Measurements from ENCODE around the gene UCP3. TPM values are rescaled to one million over a fixed set of nuclear protein-coding genes. Genes with fewer than 3 reads are reported as not detected.

UCP3 gene
- total RNA-seq, 3 donors from 2014 or later (not counting 1 experiment from before 2014, with no cell fraction given), result 7.8 to 8.6 (median 8.5) TPM

- no peaks in the 10 kb centered on the region for H3K27me3 ChIP-seq (ENCODE audit: control insufficient read depth, insufficient read depth, low read length)
- DNase-seq (peak in 1 of 2 donors; percentile 5), ATAC-seq (no peak)
- Mint-ChIP-seq H3K27me3 (ENCODE audit: low read depth in 2 of 2) (no peaks in the 10 kb centered on the region), H3K4me1 (peaks cover 76 to 96% of the 10 kb centered on the region in 2 donors), H3K27ac (peak overlapping the region; percentile 97 to 99), H3K9me3 (no peaks in the 10 kb centered on the region), H3K36me3 (peaks cover 23% of the 10 kb centered on the region), H3K4me3 (peak overlapping the region; percentile 81)
- H3K4me3 ChIP-seq (ENCODE audit: low read length), result no peak overlapping the region
- peaks cover 99% of the 10 kb centered on the region for H3K4me1 ChIP-seq (ENCODE audit: control insufficient read depth, insufficient read depth, low read length)
- H3K9me3 ChIP-seq (ENCODE audit: control insufficient read depth, insufficient read depth, low read length), result no peaks in the 10 kb centered on the region
- peaks cover 60% of the 10 kb centered on the region for H3K36me3 ChIP-seq (ENCODE audit: control insufficient read depth, insufficient read depth, low read length)
- intact Hi-C loops (cut with micrococcal nuclease), result no loop called here
- no peak for TF ChIP-seq CTCF (IDR thresholded peaks at IDR 0.05)
- WGBS (ENCODE audit: insufficient coverage), result 81% methylated on average over 6 of the region's 6 CpGs
- peak overlapping the region; percentile 12 for H3K27ac ChIP-seq (ENCODE audit: low read length)
Measured at GRCh38 chr11:73975479-73975757, 33.5 kb downstream of the UCP3 start.

- Histone ChIP-seq H3K27me3 (ENCODE audit: control insufficient read depth, insufficient read depth, low read length) (no peaks in the 10 kb centered on the region), H3K9me3 (ENCODE audit: control insufficient read depth, insufficient read depth, low read length) (no peaks in the 10 kb centered on the region), H3K4me1 (ENCODE audit: control insufficient read depth, insufficient read depth, low read length) (peaks cover 99% of the 10 kb centered on the region), H3K36me3 (ENCODE audit: control insufficient read depth, insufficient read depth, low read length) (peaks cover 60% of the 10 kb centered on the region), H3K4me3 (ENCODE audit: low read length) (no peak overlapping the region), H3K27ac (ENCODE audit: low read length) (peak overlapping the region; percentile 39)
- no peak for ATAC-seq
- DNase-seq, result peak in 1 of 2 donors; percentile 17
- peak overlapping the region; percentile 97 to 99 for H3K27ac Mint-ChIP-seq
- peaks cover 23% of the 10 kb centered on the region for H3K36me3 Mint-ChIP-seq
- peak overlapping the region; percentile 81 for H3K4me3 Mint-ChIP-seq
- 92% methylated on average over 13 of the region's 13 CpGs for WGBS (ENCODE audit: insufficient coverage)
- no peak for TF ChIP-seq CTCF (IDR thresholded peaks at IDR 0.05)
- H3K9me3 Mint-ChIP-seq, result no peaks in the 10 kb centered on the region
- H3K27me3 Mint-ChIP-seq (ENCODE audit: low read depth in 2 of 2), result no peaks in the 10 kb centered on the region
- intact Hi-C loops (cut with micrococcal nuclease), result no loop called here
- peaks cover 75 to 96% of the 10 kb centered on the region in 2 donors for H3K4me1 Mint-ChIP-seq
Measured at GRCh38 chr11:73974604-73975478, 34.0 kb downstream of the UCP3 start.

GRCh38 chr11:73972620-73973449, 36.0 kb downstream of the UCP3 start:
- no peaks in the 10 kb centered on the region for H3K9me3 ChIP-seq (ENCODE audit: control insufficient read depth, insufficient read depth, low read length)
- DNase-seq (peak in 1 of 2 donors; percentile 28), ATAC-seq (no peak)
- Mint-ChIP-seq H3K4me3 (peak overlapping the region; percentile 73), H3K4me1 (peaks cover 76 to 93% of the 10 kb centered on the region in 2 donors), H3K9me3 (no peaks in the 10 kb centered on the region), H3K27me3 (ENCODE audit: low read depth in 2 of 2) (no peaks in the 10 kb centered on the region), H3K36me3 (peaks cover 23% of the 10 kb centered on the region), H3K27ac (peak overlapping the region; percentile 97 to 99)
- H3K27ac ChIP-seq (ENCODE audit: low read length), result peak overlapping the region; percentile 44
- H3K27me3 ChIP-seq (ENCODE audit: control insufficient read depth, insufficient read depth, low read length), result no peaks in the 10 kb centered on the region
- H3K4me1 ChIP-seq (ENCODE audit: control insufficient read depth, insufficient read depth, low read length), result peaks cover 99% of the 10 kb centered on the region
- no peak overlapping the region for H3K4me3 ChIP-seq (ENCODE audit: low read length)
- H3K36me3 ChIP-seq (ENCODE audit: control insufficient read depth, insufficient read depth, low read length), result peaks cover 40% of the 10 kb centered on the region
- intact Hi-C loops (cut with micrococcal nuclease), result no loop called here
- WGBS (ENCODE audit: insufficient coverage), result 77% methylated on average over 11 of the region's 11 CpGs
- TF ChIP-seq CTCF (IDR thresholded peaks at IDR 0.05), result no peak
